ENCODE results near the gene CPSF3.

CPSF3 gene

DNA sequence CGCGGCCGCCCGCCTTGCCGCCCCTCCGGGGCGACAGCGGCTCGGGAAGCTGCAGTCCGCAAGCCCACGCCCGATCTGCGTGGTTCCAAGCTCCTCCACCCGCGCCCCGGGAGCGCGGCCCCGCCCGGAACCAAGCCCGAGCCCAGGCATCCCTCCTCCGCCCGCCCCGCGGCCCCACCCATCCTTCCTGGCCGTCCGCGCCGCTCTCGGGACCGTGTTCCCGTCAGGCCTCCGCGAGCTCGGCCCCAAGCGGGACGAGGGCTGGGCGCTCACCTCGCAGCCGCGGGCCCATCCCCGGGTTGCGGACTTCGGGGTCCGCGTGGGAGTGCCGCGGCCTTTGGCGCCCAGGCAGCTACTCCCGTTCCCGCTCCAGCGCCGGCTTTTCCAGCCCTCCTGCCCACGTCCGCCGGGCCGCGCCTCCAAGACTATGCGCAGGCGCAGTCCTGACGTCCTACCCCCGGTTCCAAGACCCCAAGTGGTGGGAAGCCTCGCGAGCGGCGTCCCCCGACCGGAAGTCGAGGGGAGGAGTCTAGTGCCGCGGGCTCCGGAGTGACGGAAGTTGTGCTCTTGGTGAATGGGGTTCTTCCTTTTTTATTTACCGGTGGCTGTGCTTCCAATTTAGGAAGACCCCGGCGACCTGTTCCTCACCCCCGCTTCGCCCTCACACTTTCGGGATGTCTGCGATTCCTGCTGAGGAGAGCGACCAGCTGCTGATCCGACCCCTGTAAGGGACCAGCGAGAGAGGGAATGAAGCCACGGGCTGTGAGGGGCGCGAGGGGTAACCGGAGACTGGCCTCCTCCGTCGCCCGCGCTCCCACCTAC lies at the start of gene CPSF3, which contains the start of gene ITGB1BP1:
Gene CPSF3 (plus strand): TSS at position 555 of the 822 bp plus-strand sequence. CDS start 120 bp downstream, at position 675.
Gene ITGB1BP1 (minus strand): TSS at position 429 of the 822 bp plus-strand sequence. CDS start 4,831 bp downstream, outside the sequence.
- peaks cover 11% of the 10 kb centered on the region for H3K4me1 ChIP-seq (ENCODE audit: control insufficient read depth, insufficient read depth, low read length)
- H3K27ac ChIP-seq (ENCODE audit: low read depth, low read length), result peak within 1 kb of the TSS; percentile 93
- peak within 1 kb of the TSS; percentile 98 for H3K4me3 ChIP-seq (ENCODE audit: low read length)
- H3K36me3 ChIP-seq (ENCODE audit: control insufficient read depth, insufficient read depth, low read length), result no peaks in the 10 kb centered on the region
- H3K9ac ChIP-seq (ENCODE audit: low read length), result peak within 1 kb of the TSS; percentile 92
- H3K27me3 ChIP-seq (ENCODE audit: control insufficient read depth, insufficient read depth, low read length), result no peaks in the 10 kb centered on the region

DNA sequence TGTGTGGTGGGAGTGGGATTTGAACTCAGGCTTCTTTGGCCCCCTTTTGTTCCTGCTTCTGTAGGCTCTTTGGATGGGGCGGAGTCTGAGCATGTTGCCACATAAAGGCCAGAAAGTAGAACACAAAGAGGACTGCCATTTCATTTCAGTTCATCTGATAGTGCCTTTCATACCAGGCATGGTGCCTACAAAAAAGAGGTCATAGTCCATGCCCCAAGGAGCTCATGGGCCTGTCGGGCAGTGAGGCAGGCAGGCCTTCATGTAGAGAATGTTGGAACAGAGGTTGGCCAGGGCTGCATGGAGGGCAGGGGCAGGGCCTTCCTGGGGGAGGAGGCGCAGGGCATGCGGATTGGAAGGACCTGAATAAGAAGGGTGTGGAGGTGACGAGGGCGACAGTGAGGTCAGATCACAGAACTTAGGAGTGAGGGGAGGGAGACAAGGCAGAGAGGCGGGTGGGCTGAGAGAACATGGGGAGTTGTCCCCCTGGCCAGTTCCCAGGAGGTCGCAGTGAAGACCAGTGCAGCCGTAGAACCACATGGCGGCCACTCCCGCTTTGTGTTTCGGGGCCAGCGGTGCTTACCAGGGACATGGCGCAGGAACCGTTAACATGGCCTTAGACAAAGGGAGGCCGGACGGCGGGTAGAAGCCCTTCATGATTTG lies 49.3 kb upstream of the CPSF3 start:
- Histone ChIP-seq H3K4me1 (ENCODE audit: control insufficient read depth, insufficient read depth, low read length) (peaks cover 3% of the 10 kb centered on the region), H3K27ac (ENCODE audit: low read depth, low read length) (no peak overlapping the region), H3K27me3 (ENCODE audit: control insufficient read depth, insufficient read depth, low read length) (no peaks in the 10 kb centered on the region), H3K4me3 (ENCODE audit: low read length) (no peak overlapping the region), H3K9ac (ENCODE audit: low read length) (no peak overlapping the region), H3K36me3 (ENCODE audit: control insufficient read depth, insufficient read depth, low read length) (peaks cover 14% of the 10 kb centered on the region)

DNA sequence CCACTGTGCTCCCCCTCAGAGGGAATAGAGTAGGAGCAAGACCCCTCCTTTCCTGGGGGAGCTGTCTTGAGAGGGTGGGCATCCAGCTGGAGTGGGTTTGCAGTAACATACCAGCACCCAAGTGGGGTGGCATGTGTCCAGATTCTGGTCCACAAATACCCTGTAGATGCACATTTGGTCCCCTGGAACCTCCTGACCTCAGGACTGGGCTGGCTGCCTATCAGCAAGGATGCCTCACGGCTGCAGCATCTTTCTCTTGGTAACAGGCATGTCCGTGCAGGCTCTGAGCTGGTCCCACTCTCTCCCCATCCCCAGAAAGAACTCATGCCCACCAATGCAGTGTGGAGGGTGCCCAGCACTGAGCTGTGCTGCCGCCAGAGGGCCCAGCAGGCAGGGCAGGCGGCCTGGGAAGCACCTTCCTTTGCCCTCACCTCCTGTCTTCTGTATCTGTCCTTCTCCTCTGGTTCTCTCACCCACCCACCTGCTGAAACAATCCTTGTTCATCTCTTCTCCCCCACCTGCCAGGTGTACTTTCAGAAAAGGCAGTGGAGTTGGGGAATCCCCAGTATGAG lies 47.5 kb upstream of the CPSF3 start:
- Histone ChIP-seq H3K36me3 (ENCODE audit: control insufficient read depth, insufficient read depth, low read length) (peaks cover 17% of the 10 kb centered on the region), H3K27ac (ENCODE audit: low read depth, low read length) (no peak overlapping the region), H3K4me3 (ENCODE audit: low read length) (no peak overlapping the region), H3K27me3 (ENCODE audit: control insufficient read depth, insufficient read depth, low read length) (no peaks in the 10 kb centered on the region), H3K9ac (ENCODE audit: low read length) (no peak overlapping the region), H3K4me1 (ENCODE audit: control insufficient read depth, insufficient read depth, low read length) (peaks cover 3% of the 10 kb centered on the region)

DNA sequence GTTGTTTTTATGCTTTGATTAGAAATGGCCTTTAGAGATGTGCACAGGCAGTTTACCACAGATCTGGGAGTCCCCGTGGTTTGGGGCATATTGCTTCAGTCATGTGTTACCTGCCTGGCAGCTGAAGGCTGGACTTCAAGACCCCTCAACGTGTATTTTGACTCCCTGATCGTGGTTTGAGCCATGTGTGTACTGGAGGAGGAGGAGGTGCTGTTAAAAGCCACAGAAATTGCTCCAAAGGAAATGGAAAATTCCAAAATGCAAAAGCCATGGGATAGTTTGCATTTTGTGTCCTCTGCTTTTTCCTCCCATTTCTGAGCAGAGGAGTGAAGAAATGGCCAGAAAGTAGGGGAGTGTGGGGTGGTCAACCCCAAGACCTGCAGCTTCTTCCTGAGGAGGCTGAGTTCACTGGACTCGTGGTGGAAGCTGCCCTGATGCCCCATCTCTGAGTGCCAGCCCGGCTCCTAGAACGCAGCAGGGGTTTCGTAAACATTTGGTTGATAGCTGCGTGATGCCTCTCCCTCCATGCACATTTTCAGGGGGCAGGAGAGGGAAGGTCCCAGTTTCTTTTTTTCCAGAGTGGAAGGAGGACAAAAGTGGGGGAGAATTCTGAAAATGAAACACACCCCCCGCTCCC lies 45.9 kb upstream of the CPSF3 start:
- peaks cover 9% of the 10 kb centered on the region for H3K36me3 ChIP-seq (ENCODE audit: control insufficient read depth, insufficient read depth, low read length)
- H3K4me1 ChIP-seq (ENCODE audit: control insufficient read depth, insufficient read depth, low read length), result peaks cover 5% of the 10 kb centered on the region
- no peak overlapping the region for H3K27ac ChIP-seq (ENCODE audit: low read depth, low read length)
- H3K4me3 ChIP-seq (ENCODE audit: low read length), result no peak overlapping the region
- H3K27me3 ChIP-seq (ENCODE audit: control insufficient read depth, insufficient read depth, low read length), result no peaks in the 10 kb centered on the region
- H3K9ac ChIP-seq (ENCODE audit: low read length), result no peak overlapping the region

DNA sequence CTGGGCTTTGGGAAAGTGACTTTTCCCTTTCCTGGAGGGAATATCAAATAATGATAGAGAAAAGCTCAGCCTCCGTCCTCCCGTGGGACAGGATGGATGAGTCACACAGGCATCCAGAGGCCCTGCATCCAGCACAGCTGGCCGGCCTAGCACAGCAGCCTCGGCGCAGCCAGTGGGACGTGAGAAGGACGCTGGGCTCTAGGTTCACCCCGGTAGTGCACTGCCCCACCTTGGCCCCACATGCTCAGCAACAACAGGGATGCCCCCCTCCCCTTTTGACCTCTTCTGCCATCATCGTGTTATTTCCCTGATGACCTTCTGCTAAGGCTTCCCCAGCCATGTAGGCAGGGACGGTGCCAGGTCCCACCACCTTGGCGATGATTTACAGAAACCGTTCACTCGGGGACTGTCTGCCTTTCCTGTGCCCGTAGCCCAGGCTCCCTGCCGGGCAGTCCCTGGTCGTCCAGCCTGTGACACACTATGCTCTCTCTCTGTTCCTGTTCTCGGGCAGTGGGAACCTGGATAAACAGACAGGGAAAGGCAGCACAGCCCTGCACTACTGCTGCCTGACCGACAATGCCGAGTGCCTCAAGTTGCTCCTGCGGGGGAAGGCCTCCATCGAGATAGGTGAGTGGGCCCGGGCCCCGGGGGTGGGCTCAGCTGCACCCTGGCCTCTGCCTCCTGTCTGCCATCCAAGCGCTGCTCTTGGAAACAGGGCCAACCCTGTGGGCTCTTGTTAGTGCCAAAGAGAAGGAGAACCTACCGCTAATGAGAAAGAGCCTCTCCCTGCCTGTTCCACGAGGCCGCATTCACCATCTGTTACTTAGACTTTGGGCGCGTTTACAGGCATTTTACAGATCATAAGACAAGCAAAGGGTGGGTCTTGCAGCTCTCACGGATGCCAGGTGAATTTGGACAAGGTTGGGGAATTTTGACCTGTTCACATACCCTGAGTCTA lies 44.7 kb upstream of the CPSF3 start:
- Histone ChIP-seq H3K36me3 (ENCODE audit: control insufficient read depth, insufficient read depth, low read length) (peaks cover 9% of the 10 kb centered on the region), H3K4me1 (ENCODE audit: control insufficient read depth, insufficient read depth, low read length) (peaks cover 5% of the 10 kb centered on the region), H3K9ac (ENCODE audit: low read length) (no peak overlapping the region), H3K4me3 (ENCODE audit: low read length) (no peak overlapping the region), H3K27me3 (ENCODE audit: control insufficient read depth, insufficient read depth, low read length) (no peaks in the 10 kb centered on the region), H3K27ac (ENCODE audit: low read depth, low read length) (no peak overlapping the region)

DNA sequence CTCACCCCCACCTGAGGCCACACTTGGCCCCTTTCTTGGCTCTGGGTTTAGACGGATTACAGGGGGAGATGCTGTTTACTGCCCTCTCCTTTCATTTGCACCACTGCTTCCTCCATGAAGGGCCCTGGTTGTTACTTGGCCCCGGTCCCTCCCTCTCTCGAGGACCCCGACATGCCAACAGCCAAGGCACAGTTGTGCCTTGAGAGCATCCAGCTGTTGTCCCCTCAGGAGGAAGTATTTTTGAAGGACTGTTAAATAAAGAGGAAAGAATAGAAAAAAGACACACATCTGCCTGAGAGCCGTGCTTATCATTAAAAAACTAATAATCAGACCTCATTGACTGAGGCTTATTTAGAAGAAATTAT lies 44.1 kb upstream of the CPSF3 start:
- Histone ChIP-seq H3K27ac (ENCODE audit: low read depth, low read length) (no peak overlapping the region), H3K4me1 (ENCODE audit: control insufficient read depth, insufficient read depth, low read length) (peaks cover 5% of the 10 kb centered on the region), H3K27me3 (ENCODE audit: control insufficient read depth, insufficient read depth, low read length) (no peaks in the 10 kb centered on the region), H3K9ac (ENCODE audit: low read length) (no peak overlapping the region), H3K36me3 (ENCODE audit: control insufficient read depth, insufficient read depth, low read length) (peaks cover 9% of the 10 kb centered on the region), H3K4me3 (ENCODE audit: low read length) (no peak overlapping the region)

DNA sequence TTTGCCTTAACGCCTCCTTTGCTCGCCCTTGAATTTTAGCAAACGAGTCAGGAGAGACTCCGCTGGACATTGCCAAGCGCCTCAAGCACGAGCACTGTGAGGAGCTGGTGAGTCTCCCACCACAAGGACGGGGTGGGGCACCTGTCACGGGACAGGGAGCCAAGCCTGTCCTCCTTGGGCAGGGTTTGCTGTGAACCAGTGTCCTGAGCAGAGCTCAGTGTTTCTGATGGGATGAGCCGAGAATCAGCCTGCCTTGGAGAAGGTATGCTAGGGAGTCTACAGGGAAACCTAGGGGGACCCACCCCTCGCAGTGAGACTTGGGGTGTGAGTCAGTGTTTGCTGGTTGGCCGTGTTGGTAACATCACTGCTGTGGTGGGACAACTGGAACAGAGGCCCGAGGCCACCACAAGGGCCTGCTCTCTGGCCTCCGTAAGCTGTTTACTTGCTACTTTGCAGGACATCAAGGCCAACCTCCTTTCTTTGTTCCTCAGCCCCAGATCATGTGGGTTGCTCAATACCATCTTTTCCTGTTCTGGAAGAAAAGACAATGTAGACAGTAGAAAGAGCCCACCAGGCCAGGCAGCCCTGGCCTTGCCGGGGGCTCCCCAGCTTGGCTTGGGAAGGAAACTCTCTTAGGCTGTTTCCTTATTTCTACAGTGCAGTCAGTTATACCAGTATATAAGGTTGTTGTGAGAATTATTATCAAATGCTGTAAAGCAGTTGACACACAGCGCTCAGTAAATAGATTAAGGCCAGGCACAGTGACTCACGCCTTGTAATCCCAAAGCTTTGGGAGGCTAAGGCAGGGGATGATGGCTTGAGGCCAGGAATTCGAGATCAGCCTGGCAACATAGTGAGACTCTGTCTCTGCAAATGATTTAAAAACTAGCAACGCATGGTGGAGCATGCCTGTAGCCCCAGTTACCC lies 42.5 kb upstream of the CPSF3 start:
- no peak overlapping the region for H3K9ac ChIP-seq (ENCODE audit: low read length)
- peaks cover 5% of the 10 kb centered on the region for H3K4me1 ChIP-seq (ENCODE audit: control insufficient read depth, insufficient read depth, low read length)
- H3K36me3 ChIP-seq (ENCODE audit: control insufficient read depth, insufficient read depth, low read length), result peaks cover 9% of the 10 kb centered on the region
- no peak overlapping the region for H3K4me3 ChIP-seq (ENCODE audit: low read length)
- H3K27me3 ChIP-seq (ENCODE audit: control insufficient read depth, insufficient read depth, low read length), result no peaks in the 10 kb centered on the region
- peak overlapping the region; percentile 60 for H3K27ac ChIP-seq (ENCODE audit: low read depth, low read length)

DNA sequence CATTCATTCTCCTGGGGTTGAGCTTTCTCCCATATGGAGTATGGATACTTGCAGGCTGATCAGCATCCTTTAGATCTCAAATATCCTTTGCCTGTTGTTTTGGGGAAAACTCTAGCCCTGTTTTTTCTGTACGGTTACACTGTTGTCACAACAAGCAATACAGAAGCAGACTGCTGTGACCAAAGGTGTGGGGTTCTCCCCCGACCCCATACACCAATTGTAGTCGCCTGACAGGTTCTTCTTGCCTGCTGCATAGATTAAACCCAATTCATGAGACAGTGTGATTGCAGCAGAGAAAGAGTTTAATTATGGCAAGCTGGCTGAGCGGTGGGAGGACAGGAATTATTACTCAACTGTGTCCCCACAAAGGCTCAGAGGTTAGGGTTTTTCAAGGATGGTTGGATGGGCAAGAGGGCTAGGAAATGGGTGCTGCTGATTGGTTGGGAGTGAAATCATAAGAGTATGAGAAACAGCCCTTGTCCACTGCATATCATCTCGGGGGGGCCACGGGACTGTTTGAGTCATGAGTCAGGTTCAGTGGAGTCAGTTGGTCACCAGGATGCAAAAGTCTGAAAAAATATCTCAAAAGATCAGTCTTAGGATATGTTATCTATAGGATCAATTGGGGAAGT lies 40.7 kb upstream of the CPSF3 start:
- H3K27me3 ChIP-seq (ENCODE audit: control insufficient read depth, insufficient read depth, low read length), result no peaks in the 10 kb centered on the region
- H3K27ac ChIP-seq (ENCODE audit: low read depth, low read length), result no peak overlapping the region
- no peak overlapping the region for H3K4me3 ChIP-seq (ENCODE audit: low read length)
- peaks cover 14% of the 10 kb centered on the region for H3K4me1 ChIP-seq (ENCODE audit: control insufficient read depth, insufficient read depth, low read length)
- peaks cover 5% of the 10 kb centered on the region for H3K36me3 ChIP-seq (ENCODE audit: control insufficient read depth, insufficient read depth, low read length)
- H3K9ac ChIP-seq (ENCODE audit: low read length), result no peak overlapping the region

DNA sequence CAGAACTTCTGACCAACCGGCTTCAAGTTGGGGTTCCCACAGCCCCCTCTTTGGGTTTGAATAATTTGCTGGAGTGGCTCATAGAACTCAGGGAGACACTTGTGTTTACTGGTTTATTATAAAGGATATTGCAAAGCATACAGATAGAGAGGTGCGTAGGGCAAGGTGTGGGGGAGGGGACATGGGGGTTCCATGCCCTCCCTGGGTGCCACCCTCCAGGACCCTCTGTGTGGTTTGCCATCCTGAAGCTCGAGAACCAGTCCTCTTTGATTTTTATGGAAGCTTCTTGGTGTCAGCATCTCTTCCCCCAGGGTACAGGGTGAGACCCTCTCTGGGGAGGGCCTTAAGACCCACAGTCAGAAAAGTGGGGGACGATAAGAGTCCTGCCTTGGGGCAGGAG lies 38.9 kb upstream of the CPSF3 start:
- no peak overlapping the region for H3K9ac ChIP-seq (ENCODE audit: low read length)
- H3K36me3 ChIP-seq (ENCODE audit: control insufficient read depth, insufficient read depth, low read length), result peaks cover 8% of the 10 kb centered on the region
- no peak overlapping the region for H3K27ac ChIP-seq (ENCODE audit: low read depth, low read length)
- H3K4me3 ChIP-seq (ENCODE audit: low read length), result no peak overlapping the region
- peaks cover 12% of the 10 kb centered on the region for H3K4me1 ChIP-seq (ENCODE audit: control insufficient read depth, insufficient read depth, low read length)
- no peaks in the 10 kb centered on the region for H3K27me3 ChIP-seq (ENCODE audit: control insufficient read depth, insufficient read depth, low read length)

DNA sequence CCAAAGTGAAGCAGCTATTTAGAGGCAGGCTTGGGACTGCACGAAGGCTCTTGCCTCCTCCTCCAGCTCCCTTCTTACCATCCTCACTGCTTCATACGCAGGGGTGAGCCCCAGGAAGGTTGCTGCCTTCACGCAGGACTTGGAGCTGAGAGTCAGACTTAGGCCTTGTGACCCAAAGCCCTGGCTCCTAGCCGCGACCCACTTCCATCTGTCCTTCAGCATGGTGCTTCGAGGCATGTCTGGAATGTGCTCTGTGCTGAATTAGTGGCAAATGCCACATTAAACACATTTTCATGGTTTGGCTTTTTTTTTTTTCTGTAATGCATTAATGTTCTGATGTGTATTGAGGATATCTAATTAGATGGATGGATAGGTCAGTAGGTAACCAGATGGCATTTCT lies 37.6 kb upstream of the CPSF3 start:
- Histone ChIP-seq H3K27ac (ENCODE audit: low read depth, low read length) (no peak overlapping the region), H3K27me3 (ENCODE audit: control insufficient read depth, insufficient read depth, low read length) (no peaks in the 10 kb centered on the region), H3K36me3 (ENCODE audit: control insufficient read depth, insufficient read depth, low read length) (peaks cover 6% of the 10 kb centered on the region), H3K9ac (ENCODE audit: low read length) (no peak overlapping the region), H3K4me3 (ENCODE audit: low read length) (no peak overlapping the region), H3K4me1 (ENCODE audit: control insufficient read depth, insufficient read depth, low read length) (peaks cover 12% of the 10 kb centered on the region)
